ENCODE data around the gene JOSD2. TPM values are rescaled to one million over a fixed set of nuclear protein-coding genes. Genes with fewer than 3 reads are reported as not detected.

JOSD2 gene
- total RNA-seq, 1 experiment from 2014 or later: 40.9 TPM

DNA sequence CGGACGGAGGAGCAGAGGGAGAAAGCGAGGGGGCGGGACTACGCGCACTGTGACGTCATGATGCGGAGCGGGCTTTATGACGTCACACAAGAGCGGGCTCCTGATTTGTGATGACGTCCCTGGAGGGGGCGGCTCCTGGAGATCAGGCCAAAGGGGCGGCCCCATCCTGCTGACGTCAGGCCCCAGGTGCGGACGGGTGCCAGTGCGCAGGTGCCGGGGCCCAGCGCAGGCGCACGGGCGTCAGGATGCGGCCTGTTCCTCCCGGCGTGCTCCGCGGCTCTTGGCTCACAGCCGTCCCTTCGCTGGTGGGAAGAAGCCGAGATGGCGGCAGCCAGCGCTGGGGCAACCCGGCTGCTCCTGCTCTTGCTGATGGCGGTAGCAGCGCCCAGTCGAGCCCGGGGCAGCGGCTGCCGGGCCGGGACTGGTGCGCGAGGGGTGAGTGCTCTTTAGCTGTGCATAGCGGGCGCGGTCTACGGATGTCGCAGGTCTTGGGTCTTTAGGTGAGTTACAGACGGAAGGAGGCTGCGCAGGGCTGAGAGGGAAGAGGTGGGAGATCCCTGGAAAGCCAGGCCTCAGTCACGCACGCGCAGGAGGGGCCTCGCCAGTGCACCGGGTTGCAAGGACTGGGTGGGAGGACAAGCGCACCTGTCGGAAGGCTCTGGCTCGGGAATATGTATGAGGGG is 34.6 kb downstream of the JOSD2 start, which contains the start of the genes EMC10 and GARIN5A:
Gene EMC10, plus strand, starts transcription at position 284 of the 683 bp plus-strand sequence. Its CDS starts 38 bp downstream, at position 322.
Gene GARIN5A, minus strand, starts transcription at position 625 of the 683 bp plus-strand sequence. Its CDS starts 460 bp downstream, at position 165.
- ChIA-PET RAD21 (ENCODE audit: low non-redundant PET in 1 of 2, low total read pairs in 2 of 2, uncharacterized antibody in 2 of 2, unreplicated experiment in 2 of 2) (no interaction called here), CTCF (no interaction called here), POLR2A (no interaction called here)
- BruUV-seq (replicated peaks): no TSS peak
- intact Hi-C loops (cut with micrococcal nuclease): loop anchor here (1.0 kb wide), 2 partner anchors 35 to 100 kb away; partner anchors contain the start of genes JOSD2 and NR1H2
- Histone ChIP-seq H3K79me2 (ENCODE audit: insufficient read depth, low read length) (peaks cover 38% of the 10 kb centered on the region), H3K36me3 (ENCODE audit: control insufficient read depth in 1 of 2, insufficient read depth in 2 of 2, low read length in 2 of 2) (peaks cover 12 to 21% of the 10 kb centered on the region in 2 experiments; a peak in 3 of 4 replicates), H3K4me1 (ENCODE audit: control insufficient read depth in 1 of 2, insufficient read depth in 2 of 2, low read length in 2 of 2) (peaks cover 9 to 21% of the 10 kb centered on the region in 2 experiments; a peak in 3 of 4 replicates), H2AFZ (ENCODE audit: low read depth, low read length, poor library complexity, severe bottlenecking) (peak within 1 kb of the TSS; percentile 68), H3K27me3 (ENCODE audit: insufficient read depth, low read length) (no peaks in the 10 kb centered on the region), H4K20me1 (ENCODE audit: insufficient read depth) (no peaks in the 10 kb centered on the region), H3K4me2 (ENCODE audit: low read length) (peak within 1 kb of the TSS; percentile 97), H3K9me2 (ENCODE audit: insufficient read depth) (no peaks in the 10 kb centered on the region), H3K4me3 (replicated peaks in 1 of 2; ENCODE audit: low read depth in 1 of 2, low read length in 2 of 2) (peak within 1 kb of the TSS; percentile 92 to 100), H3K9me3 (ENCODE audit: control insufficient read depth in 1 of 2, insufficient read depth in 1 of 2, low read depth in 1 of 2, low read length in 2 of 2) (no peaks in the 10 kb centered on the region), H3K27ac (ENCODE audit: low read depth, low read length) (peak within 1 kb of the TSS; percentile 93), H3K9ac (ENCODE audit: low read length) (peak within 1 kb of the TSS; percentile 92)
- TF ChIP-seq, protein P1, sequence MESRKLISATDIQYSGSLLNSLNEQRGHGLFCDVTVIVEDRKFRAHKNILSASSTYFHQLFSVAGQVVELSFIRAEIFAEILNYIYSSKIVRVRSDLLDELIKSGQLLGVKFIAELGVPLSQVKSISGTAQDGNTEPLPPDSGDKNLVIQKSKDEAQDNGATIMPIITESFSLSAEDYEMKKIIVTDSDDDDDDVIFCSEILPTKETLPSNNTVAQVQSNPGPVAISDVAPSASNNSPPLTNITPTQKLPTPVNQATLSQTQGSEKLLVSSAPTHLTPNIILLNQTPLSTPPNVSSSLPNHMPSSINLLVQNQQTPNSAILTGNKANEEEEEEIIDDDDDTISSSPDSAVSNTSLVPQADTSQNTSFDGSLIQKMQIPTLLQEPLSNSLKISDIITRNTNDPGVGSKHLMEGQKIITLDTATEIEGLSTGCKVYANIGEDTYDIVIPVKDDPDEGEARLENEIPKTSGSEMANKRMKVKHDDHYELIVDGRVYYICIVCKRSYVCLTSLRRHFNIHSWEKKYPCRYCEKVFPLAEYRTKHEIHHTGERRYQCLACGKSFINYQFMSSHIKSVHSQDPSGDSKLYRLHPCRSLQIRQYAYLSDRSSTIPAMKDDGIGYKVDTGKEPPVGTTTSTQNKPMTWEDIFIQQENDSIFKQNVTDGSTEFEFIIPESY (IDR thresholded peaks at IDR 0.05; ENCODE audit: extremely low read depth, insufficient replicate concordance, low read length): no peak
- TF ChIP-seq SRF (IDR thresholded peaks at IDR 0.05; ENCODE audit: low read depth): no peak
- TF ChIP-seq, protein P2, sequence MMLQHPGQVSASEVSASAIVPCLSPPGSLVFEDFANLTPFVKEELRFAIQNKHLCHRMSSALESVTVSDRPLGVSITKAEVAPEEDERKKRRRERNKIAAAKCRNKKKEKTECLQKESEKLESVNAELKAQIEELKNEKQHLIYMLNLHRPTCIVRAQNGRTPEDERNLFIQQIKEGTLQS (IDR thresholded peaks at IDR 0.05): no peak
- peak; percentile 60 for TF ChIP-seq MAX (IDR thresholded peaks at IDR 0.05)
- peak; percentile 92 for TF ChIP-seq POLR2A (IDR thresholded peaks at IDR 0.05; ENCODE audit: borderline replicate concordance, extremely low read depth, insufficient read depth, insufficient read length)
- TF ChIP-seq YY1 (IDR thresholded peaks at IDR 0.05; ENCODE audit: extremely low read depth, insufficient replicate concordance, low read depth, low read length): peak; percentile 87
- TF ChIP-seq ZFX (IDR thresholded peaks at IDR 0.05): peak; percentile 67; the same call in 1 of the 2 replicates
- TF ChIP-seq POLR2AphosphoS5 (IDR thresholded peaks at IDR 0.05; ENCODE audit: low read depth, low read length): peak; percentile 95
- TF ChIP-seq ELF1 (IDR thresholded peaks at IDR 0.05; ENCODE audit: borderline replicate concordance, low read depth): no peak
- TF ChIP-seq JUND (IDR thresholded peaks at IDR 0.05): no peak
- TF ChIP-seq, protein P3, sequence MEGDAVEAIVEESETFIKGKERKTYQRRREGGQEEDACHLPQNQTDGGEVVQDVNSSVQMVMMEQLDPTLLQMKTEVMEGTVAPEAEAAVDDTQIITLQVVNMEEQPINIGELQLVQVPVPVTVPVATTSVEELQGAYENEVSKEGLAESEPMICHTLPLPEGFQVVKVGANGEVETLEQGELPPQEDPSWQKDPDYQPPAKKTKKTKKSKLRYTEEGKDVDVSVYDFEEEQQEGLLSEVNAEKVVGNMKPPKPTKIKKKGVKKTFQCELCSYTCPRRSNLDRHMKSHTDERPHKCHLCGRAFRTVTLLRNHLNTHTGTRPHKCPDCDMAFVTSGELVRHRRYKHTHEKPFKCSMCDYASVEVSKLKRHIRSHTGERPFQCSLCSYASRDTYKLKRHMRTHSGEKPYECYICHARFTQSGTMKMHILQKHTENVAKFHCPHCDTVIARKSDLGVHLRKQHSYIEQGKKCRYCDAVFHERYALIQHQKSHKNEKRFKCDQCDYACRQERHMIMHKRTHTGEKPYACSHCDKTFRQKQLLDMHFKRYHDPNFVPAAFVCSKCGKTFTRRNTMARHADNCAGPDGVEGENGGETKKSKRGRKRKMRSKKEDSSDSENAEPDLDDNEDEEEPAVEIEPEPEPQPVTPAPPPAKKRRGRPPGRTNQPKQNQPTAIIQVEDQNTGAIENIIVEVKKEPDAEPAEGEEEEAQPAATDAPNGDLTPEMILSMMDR (IDR thresholded peaks at IDR 0.05 in 2 of 3, conservative IDR thresholded peaks at IDR 0.05 in 1 of 3; ENCODE audit: borderline replicate concordance in 1 of 3, insufficient read depth in 1 of 3, low read depth in 2 of 3, low read length in 2 of 3): no peak
- TF ChIP-seq SP1 (IDR thresholded peaks at IDR 0.05; ENCODE audit: low read depth): peak; percentile 69; the same call in 1 of the 2 replicates
- TF ChIP-seq EZH2 (IDR thresholded peaks at IDR 0.05): no peak
- peak; percentile 90 for ATAC-seq
- DNase-seq (ENCODE audit: low read depth, low spot score): peak; percentile 96

All from HCT116 (cell line).